GM18870 (cell line): ENCODE data around the gene NEURL1.
"Not testable (repeated sequence)": the region's sequence is repeated elsewhere in the genome, so short reads cannot be mapped to it uniquely, and the experiment has no call there.

ENCODE experiments used
- ATAC-seq: cut with Tn5 transposase; IDR thresholded peaks from one replicate; pipeline ENCODE4 v1.9.1; 2021; ENCODE audit warnings: moderate library complexity; ENCODE audit not compliant: unreplicated experiment

Gene NEURL1

DNA sequence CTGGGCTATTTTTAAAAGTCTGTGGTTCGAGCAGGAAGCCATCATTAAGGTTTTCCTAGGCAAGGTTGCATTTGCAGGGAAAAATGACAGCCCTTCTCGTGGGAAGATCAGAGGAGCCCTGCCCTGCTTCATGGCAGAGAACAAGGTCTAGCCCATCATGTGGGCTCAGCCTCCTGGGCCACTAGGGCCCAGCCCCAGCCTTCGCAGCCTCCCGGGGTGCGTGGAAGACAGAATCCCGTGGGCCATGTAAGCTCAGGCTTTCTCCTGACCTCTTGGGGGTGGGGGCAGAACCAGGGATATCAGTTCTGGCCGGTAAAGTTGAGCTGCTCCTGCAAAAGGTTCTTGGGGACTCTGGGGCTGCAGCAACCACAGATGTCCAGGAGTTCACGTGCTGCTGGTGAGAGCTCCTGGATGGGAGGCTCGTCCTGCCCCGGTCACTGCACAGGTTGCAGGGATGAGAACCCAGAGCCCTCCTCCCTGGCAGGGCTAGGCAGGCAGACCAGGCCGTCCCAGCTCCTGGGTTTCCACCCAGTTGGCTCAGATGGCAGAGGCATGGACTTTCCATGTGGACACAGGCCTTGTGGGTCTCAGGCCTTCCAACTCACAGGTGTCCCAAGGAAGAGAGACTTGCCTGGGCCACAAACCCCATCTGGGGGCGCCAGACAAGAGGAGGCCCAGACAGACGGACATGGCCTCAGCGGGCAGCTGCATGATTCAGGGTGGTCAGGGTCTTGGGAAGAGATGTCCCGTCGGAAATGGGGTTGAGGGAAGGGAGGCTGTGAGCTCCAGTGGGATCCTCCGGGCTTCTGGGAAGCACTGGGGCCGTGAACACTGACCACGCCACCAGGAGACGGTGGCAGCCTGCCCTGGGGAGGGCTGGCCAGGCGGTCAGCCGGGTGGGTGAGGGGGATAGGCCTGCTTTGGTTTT is 126.2 kb downstream of the NEURL1 start:
- no peak for ATAC-seq

- ATAC-seq, result no peak
Observed at GRCh38 chr10:103620352-103620740, 126.8 kb downstream of the NEURL1 start.

GRCh38 chr10:103620891-103621782 is 127.6 kb downstream of the NEURL1 start:
- no peak for ATAC-seq

GRCh38 chr10:103621783-103622125 is 128.2 kb downstream of the NEURL1 start:
- ATAC-seq, result no peak

- no peak for ATAC-seq
Observed at GRCh38 chr10:103622286-103622685, 128.8 kb downstream of the NEURL1 start.

- no peak for ATAC-seq
Observed at GRCh38 chr10:103622935-103623574, 129.6 kb downstream of the NEURL1 start.

- no peak for ATAC-seq
Observed at GRCh38 chr10:103626178-103626577, 132.7 kb downstream of the NEURL1 start.

DNA sequence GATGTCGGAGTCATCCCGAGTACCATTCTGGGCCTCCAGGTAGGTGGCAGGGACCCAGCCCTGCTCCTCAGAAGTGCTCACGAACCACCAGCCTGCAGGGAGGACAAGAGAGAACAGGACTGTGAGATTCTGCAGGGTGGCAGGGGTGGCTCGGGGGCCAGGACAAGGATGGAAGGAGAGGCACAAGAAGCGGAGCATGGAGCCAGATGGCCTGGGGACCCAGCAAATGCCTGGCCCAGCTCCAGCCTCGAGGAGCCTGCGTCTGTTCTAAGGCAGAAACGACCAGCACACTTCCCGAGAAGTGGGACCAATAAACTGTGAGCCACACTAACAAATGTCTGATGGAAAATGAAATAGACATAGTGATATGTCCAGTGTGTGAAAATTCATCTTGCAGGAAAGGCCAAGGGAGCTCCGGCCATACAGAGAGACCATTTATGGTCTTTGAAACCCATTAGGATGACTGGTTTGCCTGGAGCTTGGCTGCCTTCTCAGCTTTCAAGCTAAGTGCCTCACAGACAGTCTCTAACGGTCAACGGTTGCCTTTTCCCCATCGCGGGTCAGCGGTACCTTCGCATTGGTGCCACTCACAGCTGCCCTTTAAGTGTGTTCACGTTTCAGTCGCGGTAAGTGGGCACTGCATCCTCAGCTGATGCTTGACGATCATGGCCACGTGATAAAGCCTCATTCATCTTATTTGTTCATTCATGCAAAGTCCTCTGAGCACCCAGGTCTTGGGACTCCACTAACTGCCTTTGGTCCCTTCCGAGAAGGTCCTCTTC is 133.8 kb downstream of the NEURL1 start:
- ATAC-seq, result no peak

GRCh38 chr10:103627893-103628292 is 134.4 kb downstream of the NEURL1 start:
- ATAC-seq, result no peak

DNA sequence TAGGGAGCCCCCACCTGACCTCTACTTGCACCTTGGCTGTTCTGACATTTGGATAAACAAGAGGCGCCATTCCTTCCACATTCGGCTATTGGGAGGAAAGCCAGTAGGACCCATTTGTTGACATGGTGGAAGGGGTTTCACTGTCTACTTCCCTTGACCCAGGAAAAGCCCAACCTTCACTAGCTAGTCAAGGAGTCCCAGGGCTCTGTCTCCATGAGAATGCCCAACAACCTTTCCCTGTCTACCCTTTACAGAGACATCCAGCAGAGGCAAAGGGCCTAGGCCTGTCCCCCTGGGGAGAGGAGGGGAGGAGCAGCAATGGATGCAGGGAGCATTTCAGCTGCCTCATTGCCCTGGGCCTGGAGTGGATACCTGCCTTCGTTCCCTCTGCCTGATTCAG is 136.1 kb downstream of the NEURL1 start:
- ATAC-seq, result no peak

- no peak for ATAC-seq
Observed at GRCh38 chr10:103630156-103630555, 136.7 kb downstream of the NEURL1 start.

DNA sequence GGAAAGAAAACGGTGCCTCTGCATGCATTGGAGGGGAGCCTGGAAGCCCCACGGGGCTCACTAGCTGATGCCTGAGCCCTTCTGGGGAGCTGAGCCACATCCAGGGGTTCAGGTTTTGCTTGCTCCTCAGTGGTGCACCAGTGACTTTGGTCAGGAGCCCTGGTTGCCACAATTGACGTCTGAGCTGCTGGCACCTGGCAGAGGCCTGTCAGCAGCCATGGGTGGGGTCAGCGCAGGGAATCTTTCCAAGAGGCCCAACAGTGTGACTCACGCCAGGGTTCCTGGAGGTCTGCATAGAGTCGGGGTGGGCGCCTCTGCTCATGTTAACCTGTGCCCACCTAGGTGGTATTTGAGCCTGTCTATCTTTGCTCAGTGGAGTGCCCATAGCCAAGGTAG is 138.7 kb downstream of the NEURL1 start:
- ATAC-seq, result no peak

DNA sequence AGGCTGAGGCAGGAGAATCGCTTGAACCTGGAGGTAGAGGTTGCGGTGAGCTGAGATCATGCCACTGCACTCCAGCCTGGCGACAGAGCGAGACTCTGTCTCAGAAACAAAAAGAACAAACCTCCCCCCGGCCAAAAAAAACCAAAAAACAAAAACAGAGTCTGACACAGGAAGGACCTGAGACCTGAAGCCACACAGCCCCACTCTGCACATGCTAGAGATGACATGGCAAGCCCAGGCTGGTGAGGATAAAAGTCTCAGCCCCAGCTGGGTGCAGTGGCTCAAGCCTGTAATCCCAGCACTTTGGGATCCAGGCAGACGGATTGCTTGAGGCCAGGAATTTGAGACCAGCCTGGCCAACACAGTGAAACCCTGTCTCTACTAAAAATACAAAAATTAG is 139.4 kb downstream of the NEURL1 start:
- ATAC-seq, result not testable (repeated sequence)

GRCh38 chr10:103633846-103634245 is 140.3 kb downstream of the NEURL1 start:
- ATAC-seq, result no peak

DNA sequence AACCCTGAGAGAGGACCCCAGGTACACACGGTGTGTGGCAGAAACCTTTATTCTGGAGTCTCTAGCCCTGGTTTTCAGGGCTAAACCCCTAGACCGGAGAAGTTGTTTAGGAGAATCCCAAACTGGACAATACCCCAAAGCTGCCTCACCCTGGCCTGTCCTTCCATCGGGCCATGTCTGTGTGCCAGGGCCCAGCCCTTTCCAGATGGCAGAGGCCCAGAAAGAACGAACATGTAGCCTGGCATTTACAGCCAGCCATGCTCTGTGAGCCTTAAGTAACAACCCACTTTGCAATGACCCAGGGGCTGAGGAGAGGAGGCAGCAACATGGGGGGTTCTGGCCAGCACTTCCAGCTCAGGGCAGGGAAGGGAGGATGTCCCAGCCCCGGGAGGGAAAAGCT is 142.1 kb downstream of the NEURL1 start:
- no peak for ATAC-seq

GRCh38 chr10:103636492-103636891 is 143.0 kb downstream of the NEURL1 start:
- no peak for ATAC-seq

DNA sequence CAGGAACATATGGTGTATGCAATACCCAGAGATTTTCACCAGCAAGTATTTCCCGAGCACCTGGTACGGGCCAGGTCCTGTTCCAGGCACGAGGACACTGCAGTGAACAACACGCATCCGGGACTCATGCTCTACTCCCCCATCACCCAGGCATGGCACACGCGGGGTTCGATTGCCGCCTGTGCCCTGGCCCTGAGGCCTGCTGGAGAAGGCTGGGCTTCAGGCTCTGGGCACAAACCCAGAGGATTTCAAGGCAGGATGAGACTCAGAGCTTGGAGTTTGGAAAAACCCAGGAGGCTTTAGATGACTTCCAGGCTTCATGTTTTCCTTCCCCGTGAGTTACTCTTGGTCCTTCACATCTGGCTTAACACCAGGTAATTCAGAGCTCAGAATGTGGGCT is 143.5 kb downstream of the NEURL1 start:
- no peak for ATAC-seq

DNA sequence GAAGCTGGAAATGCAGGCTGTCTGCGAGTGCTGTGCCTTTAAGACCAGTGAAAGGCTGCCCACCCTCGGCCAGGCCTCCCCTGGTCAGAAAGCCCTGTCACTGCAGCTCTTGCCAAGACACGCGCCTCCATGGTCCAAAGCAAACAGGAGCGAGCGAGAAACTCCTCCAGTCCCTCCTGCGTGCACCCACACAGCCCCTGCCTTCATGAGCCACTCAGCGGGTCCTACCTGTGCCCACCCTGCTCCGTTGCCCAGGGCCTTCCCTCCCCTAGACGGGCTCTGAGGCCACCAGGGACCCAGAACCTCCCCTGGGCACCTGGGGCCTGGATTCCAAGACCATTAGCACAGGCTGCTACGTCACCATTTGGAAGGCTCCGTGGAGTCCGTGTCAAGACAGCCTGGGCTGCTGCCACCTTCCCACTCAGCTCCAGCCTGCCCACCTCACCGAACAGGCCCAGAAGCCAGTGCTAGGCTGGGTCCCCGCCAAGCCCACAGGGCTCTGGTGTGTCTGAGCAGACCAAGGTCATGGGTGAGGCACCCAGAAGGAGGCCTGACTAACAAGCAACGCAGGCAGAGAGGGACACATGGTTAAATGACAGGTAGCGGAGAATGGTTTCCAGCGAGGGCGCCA is 144.5 kb downstream of the NEURL1 start:
- ATAC-seq, result no peak

- no peak for ATAC-seq
Observed at GRCh38 chr10:103638948-103639347, 145.4 kb downstream of the NEURL1 start.
